GM20000 (cell line): ENCODE measurements around the gene KPNA1.
A peak's percentile ranks its signal among the peaks of the same experiment; 100 is the strongest.

Experiments used
- DNase-seq: peaks from one replicate; pipeline ENCODE4 v3.0.0; 2012; ENCODE audit warnings: low spot score
- CTCF ChIP-seq: IDR thresholded peaks from 2 replicates; pipeline ENCODE4 v1.5.1; 2012; ENCODE audit warnings: mild to moderate bottlenecking, control low read depth; ENCODE audit errors: extremely low read depth, missing control alignments

The KPNA1 gene

GRCh38 chr3:122383771-122384697 lies 130.7 kb downstream of the KPNA1 start, which contains the start of gene FAM162A:
FAM162A (plus strand) TSS chr3:122384182; CDS start chr3:122384266, 84 bp downstream.
- TF ChIP-seq CTCF, result peak; percentile 65

GRCh38 chr3:122382888-122383666 lies 131.7 kb downstream of the KPNA1 start, which contains the start of gene MIX23:
MIX23 (minus strand) TSS chr3:122383231; CDS start chr3:122383224, 7 bp downstream.
- DNase-seq, result peak; percentile 85
- TF ChIP-seq CTCF, result no peak

More at GRCh38 chr3:122383771-122384697, 130.7 kb downstream of the KPNA1 start, which contains the start of gene FAM162A:
- peak; percentile 91 for DNase-seq

- TF ChIP-seq CTCF, result no peak
- DNase-seq, result no peak
These were observed 136.8 kb downstream of the KPNA1 start for GRCh38 chr3:122377975-122378374.

- DNase-seq, result no peak
- no peak for TF ChIP-seq CTCF
These were observed 140.7 kb downstream of the KPNA1 start for GRCh38 chr3:122374034-122374433.
